Kidney (tissue), 14 donors: ENCODE data around the gene SCLY. TPM values are rescaled to one million over a fixed set of nuclear protein-coding genes. Genes with fewer than 3 reads are reported as not detected.
A peak's percentile ranks its signal among the peaks of the same experiment; 100 is the strongest.

Experiments used
- DNase-seq, 5 donors: peaks; one replicate each; pipeline ENCODE4 v3.0.0-alpha.2; 2013 to 2020
- FAIRE-seq: peaks from 2 replicates; lab custom pipeline; 2012; peaks lifted over from hg19 to GRCh38; lab: Jason Lieb, UNC
- H3K27ac ChIP-seq, 2 donors: one replicate each; pipeline ENCODE4 v1.7.0; 2013; ENCODE audit warnings: low read depth in 2 of 2, low read length in 2 of 2, inconsistent platforms in 1 of 2
- H3K27me3 ChIP-seq: one replicate; pipeline ENCODE4 v1.7.1; 2013; ENCODE audit warnings: low read length, inconsistent platforms; ENCODE audit not compliant: control insufficient read depth, insufficient read depth
- H3K36me3 ChIP-seq, 3 donors: one replicate each; pipeline versions ENCODE4 v1.7.0 to v1.7.1; 2013; ENCODE audit warnings: low read length in 3 of 3, control low read depth in 1 of 3, inconsistent platforms in 1 of 3; ENCODE audit not compliant: insufficient read depth in 3 of 3, control insufficient read depth in 2 of 3
- H3K4me1 ChIP-seq, 3 donors: one replicate each; pipeline versions ENCODE4 v1.7.0 to v1.7.1; 2013; ENCODE audit warnings: low read length in 3 of 3, inconsistent platforms in 1 of 3, low read depth in 1 of 3; ENCODE audit not compliant: control insufficient read depth in 2 of 3, insufficient read depth in 2 of 3
- H3K4me3 ChIP-seq, 3 donors: one replicate each; pipeline versions ENCODE4 v1.7.0 to v1.8.1; 2013; ENCODE audit warnings: low read length in 3 of 3, control low read depth in 1 of 3, inconsistent platforms in 1 of 3
- H3K9ac ChIP-seq, 3 donors: one replicate each; pipeline versions ENCODE4 v1.7.0 to v1.7.1; 2013; ENCODE audit warnings: low read length in 3 of 3, control low read depth in 1 of 3, inconsistent platforms in 1 of 3
- H3K9me3 ChIP-seq, 3 donors: one replicate each; pipeline versions ENCODE4 v1.7.0 to v1.7.1; 2013; ENCODE audit warnings: low read length in 3 of 3, control low read depth in 1 of 3, inconsistent platforms in 1 of 3; ENCODE audit not compliant: control insufficient read depth in 2 of 3, insufficient read depth in 1 of 3
- CTCF ChIP-seq: IDR thresholded peaks from 3 replicates; pipeline ENCODE4 v1.5.1; 2012; ENCODE audit warnings: mild to moderate bottlenecking, moderate library complexity, borderline replicate concordance; ENCODE audit not compliant: insufficient read depth; ENCODE audit errors: extremely low read depth
- intact Hi-C: fragments of 100-400 bp; cut with DNase I; formaldehyde crosslinking; loops from one replicate; pipeline ENCODE4 v1.11.1; 2022
- polyA plus RNA-seq: library from polyadenylated mRNA; stranded (reverse); fragments of 350-450 nt; fragmentation: Illumina TruSeq; extraction: RNeasy Lipid Tissue Mini Kit (QIAGEN cat#74804); gene quantifications from one replicate; pipeline ENCODE4 v1.2.3, GENCODE V29; 2014; ENCODE audit warnings: low read depth, low replicate concordance; ENCODE audit not compliant: insufficient read depth
- total RNA-seq: library from RNA; stranded (reverse); fragmentation: NEBNext Ultra II Directional; extraction: Animal tissue kit (Norgen Biotek cat#: 25700); gene quantifications from one replicate; pipeline ENCODE4 v1.2.1, GENCODE V29; 2021
- donor health status: control.
- donor health status: control.
- donor health status: control.
- donor health status: control.
- donor health status: control.
- donor health status: DM: yes; HTN: yes; CAD: no.
- donor health status: Normal renal cell carcinoma (clear cell type).

SCLY gene
- total and polyA plus RNA-seq, 2 donors from 2014 or later, result 18.3 to 21.9 TPM

GRCh38 chr2:238129166-238130010 is 68.6 kb downstream of the SCLY start:
- H3K4me3 ChIP-seq, result no peak overlapping the region
- intact Hi-C loops, result no loop called here
- H3K9ac ChIP-seq, result no peak overlapping the region
- no peaks in the 10 kb centered on the region for H3K36me3 ChIP-seq
- peaks cover 0 to 4% (median 0%) of the 10 kb centered on the region in 3 donors for H3K9me3 ChIP-seq
- H3K4me1 ChIP-seq, result peaks cover 0 to 4% (median 3%) of the 10 kb centered on the region in 3 donors
- H3K27ac ChIP-seq, result no peak overlapping the region
- FAIRE-seq (no peak), DNase-seq (peak in 2 of 5 donors; percentile 33 to 65)
- no peak for TF ChIP-seq CTCF
- no peaks in the 10 kb centered on the region for H3K27me3 ChIP-seq

GRCh38 chr2:238130111-238130695 is 69.4 kb downstream of the SCLY start:
- no peak for TF ChIP-seq CTCF

GRCh38 chr2:238130696-238131628 is 70.2 kb downstream of the SCLY start:
- intact Hi-C loops, result no loop called here
- TF ChIP-seq CTCF, result no peak
- Histone ChIP-seq H3K9me3 (peaks cover 0 to 2% (median 0%) of the 10 kb centered on the region in 3 donors), H3K27me3 (no peaks in the 10 kb centered on the region), H3K27ac (no peak overlapping the region), H3K9ac (no peak overlapping the region), H3K4me1 (peaks cover 0 to 4% (median 3%) of the 10 kb centered on the region in 3 donors), H3K36me3 (no peaks in the 10 kb centered on the region), H3K4me3 (no peak overlapping the region)
- FAIRE-seq, result no peak
- DNase-seq, result peak; percentile 46 to 71 (median 53)

More at GRCh38 chr2:238130111-238130695, 69.4 kb downstream of the SCLY start:
- peaks cover 0 to 4% (median 3%) of the 10 kb centered on the region in 3 donors for H3K4me1 ChIP-seq
- peaks cover 0 to 4% (median 0%) of the 10 kb centered on the region in 3 donors for H3K9me3 ChIP-seq
- H3K36me3 ChIP-seq, result no peaks in the 10 kb centered on the region
- intact Hi-C loops, result no loop called here
- H3K4me3 ChIP-seq, result no peak overlapping the region
- H3K27ac ChIP-seq, result no peak overlapping the region
- H3K27me3 ChIP-seq, result no peaks in the 10 kb centered on the region
- no peak for FAIRE-seq
- no peak overlapping the region for H3K9ac ChIP-seq
- peak in 2 of 5 donors; percentile 42 to 49 for DNase-seq
